ENCODE data around the gene CIP2A. TPM values are rescaled to one million over a fixed set of nuclear protein-coding genes. Genes with fewer than 3 reads are reported as not detected.
A peak's percentile ranks its signal among the peaks of the same experiment; 100 is the strongest.

The CIP2A gene
- polyA plus RNA-seq, 2 of the 4 experiments (the other 2 are of a cell fraction): 30.7 to 31.8 TPM

- no peak for FAIRE-seq
- ATAC-seq: no peak
- WGBS (ENCODE audit: missing lambda C conversion rate): 2% methylated on average over 8 of the region's 8 CpGs
- TF ChIP-seq ZNF302 (CRISPR knock-in tag; IDR thresholded peaks at IDR 0.05): no peak
- TF ChIP-seq HEYL (CRISPR knock-in tag; IDR thresholded peaks at IDR 0.05): no peak
- TF ChIP-seq EP300 (IDR thresholded peaks at IDR 0.05): no peak
- no peak for TF ChIP-seq MYC (IDR thresholded peaks at IDR 0.05; ENCODE audit: borderline replicate concordance, low read length)
- no peak for TF ChIP-seq TP53 (CRISPR knock-in tag; IDR thresholded peaks at IDR 0.05)
- TF ChIP-seq POLR2AphosphoS2 (conservative IDR thresholded peaks at IDR 0.05; ENCODE audit: low read length): no peak
- TF ChIP-seq, protein P1, sequence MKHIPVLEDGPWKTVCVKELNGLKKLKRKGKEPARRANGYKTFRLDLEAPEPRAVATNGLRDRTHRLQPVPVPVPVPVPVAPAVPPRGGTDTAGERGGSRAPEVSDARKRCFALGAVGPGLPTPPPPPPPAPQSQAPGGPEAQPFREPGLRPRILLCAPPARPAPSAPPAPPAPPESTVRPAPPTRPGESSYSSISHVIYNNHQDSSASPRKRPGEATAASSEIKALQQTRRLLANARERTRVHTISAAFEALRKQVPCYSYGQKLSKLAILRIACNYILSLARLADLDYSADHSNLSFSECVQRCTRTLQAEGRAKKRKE (CRISPR knock-in tag; IDR thresholded peaks at IDR 0.05; ENCODE audit: low read depth): no peak
- TF ChIP-seq KDM5A (IDR thresholded peaks at IDR 0.05): no peak
- TF ChIP-seq ESRRA (IDR thresholded peaks at IDR 0.05; ENCODE audit: borderline replicate concordance, low read length): no peak
- TF ChIP-seq POLR2A (IDR thresholded peaks at IDR 0.05; ENCODE audit: low read length): no peak
- no peak for TF ChIP-seq NR3C1 (IDR thresholded peaks at IDR 0.05)
- TF ChIP-seq HMGXB4 (CRISPR knock-in tag; IDR thresholded peaks at IDR 0.05; ENCODE audit: borderline replicate concordance): no peak
- no peak for TF ChIP-seq MAZ (IDR thresholded peaks at IDR 0.05; ENCODE audit: borderline replicate concordance, low read depth, low read length)
- no peak for TF ChIP-seq SMC3 (IDR thresholded peaks at IDR 0.05)
- TF ChIP-seq, protein P2, sequence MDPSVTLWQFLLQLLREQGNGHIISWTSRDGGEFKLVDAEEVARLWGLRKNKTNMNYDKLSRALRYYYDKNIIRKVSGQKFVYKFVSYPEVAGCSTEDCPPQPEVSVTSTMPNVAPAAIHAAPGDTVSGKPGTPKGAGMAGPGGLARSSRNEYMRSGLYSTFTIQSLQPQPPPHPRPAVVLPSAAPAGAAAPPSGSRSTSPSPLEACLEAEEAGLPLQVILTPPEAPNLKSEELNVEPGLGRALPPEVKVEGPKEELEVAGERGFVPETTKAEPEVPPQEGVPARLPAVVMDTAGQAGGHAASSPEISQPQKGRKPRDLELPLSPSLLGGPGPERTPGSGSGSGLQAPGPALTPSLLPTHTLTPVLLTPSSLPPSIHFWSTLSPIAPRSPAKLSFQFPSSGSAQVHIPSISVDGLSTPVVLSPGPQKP (IDR thresholded peaks at IDR 0.05; ENCODE audit: low read depth, low read length): no peak
- TF ChIP-seq NFE2L2 (conservative IDR thresholded peaks at IDR 0.05; ENCODE audit: low read length): no peak
- no peak for TF ChIP-seq REST (IDR thresholded peaks at IDR 0.05)
- no peak for TF ChIP-seq MAFK (IDR thresholded peaks at IDR 0.05; ENCODE audit: partially characterized antibody)
- no peak for TF ChIP-seq BCL3 (IDR thresholded peaks at IDR 0.05)
- H3K27ac ChIP-seq: peak overlapping the region; percentile 96 to 97
- H3K4me2 ChIP-seq: peak overlapping the region; percentile 87
- DNase-seq (ENCODE audit: low read depth in 1 of 2, low spot score in 1 of 2): no peak
- ChIA-PET CTCF (no interaction called here), POLR2A (interaction anchor here (0.7 to 1.6 kb wide), 8 partner anchors 10 to 49 kb away, joined by 3 to 12 read pairs (median 4); no protein-coding TSS in a partner anchor)
- peaks cover 16% of the 10 kb centered on the region for H3K4me1 ChIP-seq
- peak overlapping the region; percentile 69 for H3K4me3 ChIP-seq
- no peaks in the 10 kb centered on the region for H3K9me3 ChIP-seq
These were observed 637 bp downstream of the CIP2A start for GRCh38 chr3:108588601-108589000.

All from A549 (cell line).